ENCODE measurements around the gene NKTR. TPM values are rescaled to one million over a fixed set of nuclear protein-coding genes. Genes with fewer than 3 reads are reported as not detected.

Gene NKTR
- total and polyA plus RNA-seq, 9 of the 15 experiments (the other 6 are each of a cell fraction or from before 2014, with no cell fraction given) = 19.7 to 123 (median 92.6) TPM

GRCh38 chr3:42652611-42653302 is 52.3 kb downstream of the NKTR start (continued):
- no peak for TF ChIP-seq PATZ1 (CRISPR knock-in tag; IDR thresholded peaks at IDR 0.05; ENCODE audit: borderline replicate concordance)
- TF ChIP-seq ZNF263 (CRISPR knock-in tag; IDR thresholded peaks at IDR 0.05; ENCODE audit: borderline replicate concordance) = 0 out of 2 replicates have a peak, but pooled peaks have one; percentile 31
- TF ChIP-seq ZNF143 (CRISPR knock-in tag; IDR thresholded peaks at IDR 0.05) = no peak
- 0 out of 4 replicates have a peak, but pooled peaks of 1 of the 2 experiments have one; percentile 33 for TF ChIP-seq TEAD1 (CRISPR knock-in tag; IDR thresholded peaks at IDR 0.05)
- no peak for TF ChIP-seq MEIS2 (IDR thresholded peaks at IDR 0.05; ENCODE audit: partially characterized antibody)
- peak; percentile 55 for TF ChIP-seq TBP (optimal IDR thresholded peaks at IDR 0.05; ENCODE audit: low read depth, low read length)
- TF ChIP-seq NFIC (IDR thresholded peaks at IDR 0.05) = peak; percentile 43
- no peak for TF ChIP-seq FOXA1 (IDR thresholded peaks at IDR 0.05; ENCODE audit: borderline replicate concordance)
- 0 out of 2 replicates have a peak, but pooled peaks have one; percentile 34 for TF ChIP-seq HIVEP1 (CRISPR knock-in tag; IDR thresholded peaks at IDR 0.05)
- peak in 1 of 2 experiments; percentile 68; a peak in 3 of 4 replicates for TF ChIP-seq MAZ (CRISPR knock-in tag; conservative IDR thresholded peaks at IDR 0.05 in 1 of 2, IDR thresholded peaks at IDR 0.05 in 1 of 2)
- no peak for TF ChIP-seq SIX5 (IDR thresholded peaks at IDR 0.05; ENCODE audit: borderline replicate concordance in 1 of 2, insufficient read depth in 1 of 2, low read depth in 1 of 2, low read length in 2 of 2)
- no peak for TF ChIP-seq ILF3 (IDR thresholded peaks at IDR 0.05; ENCODE audit: borderline replicate concordance)
- TF ChIP-seq SIN3A (IDR thresholded peaks at IDR 0.05; ENCODE audit: borderline replicate concordance in 2 of 2, control insufficient read depth in 1 of 2, low read depth in 2 of 2, low read length in 2 of 2) = no peak
- TF ChIP-seq ZBTB9 (CRISPR knock-in tag; IDR thresholded peaks at IDR 0.05) = 0 out of 2 replicates have a peak, but pooled peaks have one; percentile 33
- 0 out of 2 replicates have a peak, but pooled peaks have one; percentile 18 for TF ChIP-seq ARID3B (CRISPR knock-in tag; IDR thresholded peaks at IDR 0.05; ENCODE audit: borderline replicate concordance)
- TF ChIP-seq GTF2E2 (tag; IDR thresholded peaks at IDR 0.05) = no peak
- peak; percentile 79 for TF ChIP-seq ZFX (CRISPR knock-in tag; IDR thresholded peaks at IDR 0.05)
- TF ChIP-seq RAD21 (CRISPR knock-in tag; conservative IDR thresholded peaks at IDR 0.05 in 1 of 2, IDR thresholded peaks at IDR 0.05 in 1 of 2) = peak in 1 of 2 experiments; percentile 12; a peak in 1 of 4 replicates

Data from K562 (cell line).